DMS53 treated with DMSO at 0.1 percent for 48 hours (cell line): ENCODE measurements around the gene TKT.

ENCODE experiments used
- DNase-seq: peaks from one replicate; lab custom pipeline; 2025; ENCODE audit not compliant: unreplicated experiment; lab: John Stamatoyannopoulos, UW

Gene TKT

DNA sequence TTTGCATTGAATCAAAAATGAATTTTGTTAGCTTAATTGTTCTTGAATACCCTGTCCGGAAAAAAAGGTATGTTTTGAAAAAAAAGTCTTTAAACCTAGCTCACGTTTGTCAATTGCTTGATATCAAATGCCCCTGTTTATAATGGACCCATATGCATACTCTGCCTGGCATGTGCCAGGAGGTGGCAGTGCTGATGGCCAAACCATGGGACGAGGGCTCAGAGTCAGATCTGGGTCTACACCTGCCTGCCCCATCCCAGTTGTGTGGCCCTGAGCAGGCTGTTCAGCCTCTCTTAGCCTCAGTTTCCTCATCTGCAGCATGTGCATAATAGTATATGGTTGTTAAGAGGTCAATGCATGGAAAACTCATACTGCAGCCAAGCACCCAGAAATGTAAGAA, 56.0 kb downstream of the TKT start:
- no peak for DNase-seq

DNA sequence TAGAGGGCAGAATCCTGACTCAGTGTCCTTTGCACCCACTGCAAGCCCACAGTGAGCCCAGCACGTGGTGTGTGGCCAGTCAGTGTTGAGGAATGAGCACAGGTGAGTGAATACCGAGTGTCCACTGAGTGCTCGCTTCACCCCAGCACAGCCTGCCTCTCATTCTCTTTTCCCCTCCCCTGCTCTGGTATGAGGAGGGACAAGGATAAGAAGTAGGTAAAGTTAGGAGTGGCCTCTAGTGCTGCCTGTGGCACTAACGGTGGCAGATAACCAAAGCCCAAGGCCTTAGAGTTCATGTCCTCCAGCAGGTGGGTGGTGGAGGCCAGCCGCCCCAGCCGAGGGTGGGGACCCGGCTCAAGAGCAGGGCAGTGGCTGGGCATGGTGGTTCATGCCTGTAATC, 56.8 kb downstream of the TKT start:
- DNase-seq, result no peak

DNA sequence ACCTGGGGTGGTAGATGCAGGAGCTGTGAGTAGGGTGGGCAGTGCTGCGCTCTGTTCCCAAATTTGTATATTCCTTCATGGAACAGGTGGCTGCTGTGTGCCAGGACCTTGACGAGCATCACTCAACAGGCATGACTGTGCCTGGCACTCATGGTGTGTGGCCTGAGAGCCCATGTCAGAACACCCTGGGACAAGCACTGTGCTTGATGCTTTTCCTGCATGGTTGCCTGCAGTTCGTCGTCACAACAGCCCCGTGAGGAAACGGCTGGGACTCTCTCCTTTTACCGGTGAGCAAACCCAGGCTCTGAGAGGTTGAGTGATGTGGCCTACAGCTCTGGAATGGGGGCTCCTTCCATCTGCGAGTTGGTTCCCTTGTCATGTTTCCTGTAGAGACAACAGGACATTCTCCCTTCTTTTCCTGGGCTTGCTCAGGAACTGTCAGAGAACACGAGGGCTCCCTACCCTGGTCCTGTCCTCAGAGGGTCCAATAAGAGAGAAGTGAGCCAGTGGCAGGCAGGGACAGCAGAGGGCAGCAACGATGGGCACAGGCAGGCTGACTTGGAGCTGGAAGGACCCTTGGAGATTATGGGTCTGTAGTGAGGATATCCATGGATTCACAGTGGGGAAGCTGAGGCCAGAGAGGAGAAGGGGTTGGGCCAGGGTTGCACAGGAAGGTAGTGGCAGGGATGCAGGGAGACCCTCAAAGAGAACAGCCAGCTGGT, 57.4 kb downstream of the TKT start:
- no peak for DNase-seq

DNA sequence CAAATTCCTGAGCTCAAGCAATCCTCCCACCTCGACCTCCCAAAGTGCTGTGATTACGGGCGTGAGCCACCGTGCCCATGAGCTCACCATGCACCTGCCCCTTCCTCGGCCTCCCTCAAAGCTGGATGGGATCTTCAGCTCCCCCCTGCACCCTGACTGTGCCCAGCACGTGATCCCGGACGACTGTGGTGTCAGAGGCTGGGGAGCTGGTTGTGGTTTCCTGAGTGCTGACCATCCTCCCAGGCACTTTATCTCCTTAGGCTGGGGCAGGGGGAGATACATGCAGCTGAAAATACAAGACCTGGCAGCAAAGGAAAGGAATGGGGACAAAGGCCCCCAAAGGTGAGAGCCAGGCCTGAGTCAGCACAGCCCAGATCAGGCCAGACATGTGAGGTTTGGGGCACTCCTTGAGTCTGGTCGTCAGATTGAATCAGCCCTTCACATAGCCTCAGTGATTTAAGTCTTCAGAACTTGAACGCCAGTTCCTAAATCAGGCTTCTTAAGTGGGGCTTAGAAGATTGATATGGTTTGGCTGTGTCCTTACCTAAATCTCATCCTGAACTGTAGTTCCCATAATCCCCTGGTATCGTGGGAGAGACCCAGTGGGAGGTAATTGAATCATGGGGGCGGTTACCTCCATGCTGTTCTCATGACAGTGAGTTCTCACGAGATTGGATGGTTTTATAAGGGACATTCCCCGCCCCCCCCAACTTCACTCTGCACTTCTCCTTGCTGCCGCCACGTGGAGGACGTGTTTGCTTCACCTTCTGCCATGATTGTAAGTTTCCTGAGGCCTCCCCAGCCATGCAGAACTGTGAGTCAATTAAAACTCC, 59.0 kb downstream of the TKT start:
- DNase-seq, result no peak

DNA sequence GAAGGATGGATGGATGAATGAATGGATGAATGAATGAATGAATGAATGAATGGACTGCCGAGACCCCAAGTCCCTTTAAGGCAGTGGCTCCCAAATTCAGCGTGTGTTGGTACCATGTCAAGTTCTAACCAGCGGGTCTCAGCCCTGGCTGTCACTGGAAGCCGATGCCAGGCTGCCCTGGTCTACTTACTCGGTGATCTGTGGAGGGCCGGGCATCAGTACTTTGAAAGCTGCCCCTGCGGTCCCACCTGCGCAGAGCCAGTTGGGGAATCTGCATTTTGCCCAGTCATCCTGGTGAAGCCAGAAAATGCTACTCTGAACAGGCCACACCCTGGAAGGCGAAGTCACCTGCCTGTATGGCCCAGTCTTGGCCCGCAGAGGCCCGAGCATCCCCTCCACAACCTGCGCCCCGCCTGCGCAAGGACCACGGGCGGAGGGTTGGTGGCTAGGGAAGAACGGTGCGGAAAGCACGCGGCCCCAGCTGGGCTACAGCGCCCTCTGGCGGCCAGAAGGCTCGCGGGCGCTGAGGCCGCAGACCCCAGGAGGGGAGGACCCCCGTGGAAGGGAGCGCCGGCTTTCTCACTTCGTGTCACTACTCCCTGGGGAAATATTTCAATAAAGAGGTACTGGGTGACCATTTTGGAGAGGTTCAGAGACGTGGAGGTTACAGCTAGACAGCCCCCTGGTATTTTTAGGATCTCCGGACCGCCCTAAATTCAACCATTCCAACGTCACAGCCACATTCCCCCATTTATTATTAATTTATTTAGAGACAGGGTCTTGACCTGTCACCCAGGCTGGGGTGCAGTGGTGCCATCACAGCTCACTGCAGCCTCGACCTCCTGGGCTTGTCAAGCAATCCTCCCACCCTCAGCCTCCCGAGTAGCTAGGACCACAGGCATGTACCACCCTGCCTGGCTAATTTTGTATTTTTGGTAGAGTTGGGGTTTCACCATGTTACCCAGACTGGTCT, 59.9 kb downstream of the TKT start:
- no peak for DNase-seq

DNA sequence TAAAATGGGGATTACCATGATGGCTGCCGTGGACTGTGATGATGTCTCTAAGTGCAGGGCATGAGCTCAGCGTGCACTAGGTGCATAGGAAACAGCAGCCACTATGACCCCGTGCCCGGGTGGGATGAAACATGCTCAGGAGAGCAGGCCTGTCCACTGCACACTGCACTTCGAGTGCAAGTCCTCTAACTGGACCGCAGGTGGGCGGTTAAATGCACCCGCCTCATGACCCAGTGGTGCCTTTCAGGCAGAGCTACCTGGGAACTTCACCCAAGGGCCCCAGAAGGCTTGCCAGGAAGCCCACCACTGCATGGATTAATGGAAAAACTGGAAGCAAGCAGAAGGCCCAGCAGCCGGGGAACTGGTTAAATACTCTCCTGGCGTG, 60.8 kb downstream of the TKT start:
- no peak for DNase-seq

DNA sequence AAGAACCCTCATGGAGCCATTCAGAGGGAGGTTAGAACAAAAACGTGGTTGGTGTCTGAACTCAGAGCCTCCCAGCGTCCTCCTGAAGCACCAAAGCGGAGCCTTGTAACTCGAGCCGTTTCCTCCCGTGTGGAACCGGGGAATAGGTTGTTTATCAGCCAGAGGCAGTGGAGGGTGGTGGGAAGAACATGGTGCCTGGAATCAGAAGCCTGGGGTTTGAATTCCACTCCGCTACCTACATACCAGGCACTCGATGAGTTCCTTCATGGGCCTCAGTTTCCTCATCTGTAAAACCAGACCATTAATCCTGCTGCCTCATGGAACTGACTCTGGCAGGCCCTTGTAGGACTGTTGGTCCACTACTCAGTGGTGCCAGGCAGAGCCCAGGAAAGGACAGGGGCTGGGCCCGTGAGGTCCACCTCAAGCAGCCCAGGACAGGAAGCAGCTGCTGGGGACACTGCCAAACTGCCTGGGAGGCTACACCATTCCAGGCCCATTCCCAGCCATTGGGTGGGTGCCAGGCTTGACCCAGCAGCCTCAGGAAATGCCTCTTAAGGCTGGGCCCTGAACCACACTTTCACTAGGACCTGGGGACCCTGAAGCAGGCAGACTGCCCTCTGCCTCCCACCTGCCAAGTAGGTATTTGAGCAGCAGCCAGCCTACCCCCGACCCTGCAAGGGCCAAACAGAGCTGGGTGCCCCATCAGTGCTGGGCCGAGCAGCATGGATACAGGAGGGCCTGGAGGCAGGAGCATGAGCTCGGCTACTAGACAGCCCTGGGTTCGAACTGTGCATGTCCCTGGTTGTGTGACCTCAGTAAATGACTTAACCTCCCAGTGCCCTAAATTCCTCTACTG, 61.4 kb downstream of the TKT start:
- DNase-seq, result no peak

DNA sequence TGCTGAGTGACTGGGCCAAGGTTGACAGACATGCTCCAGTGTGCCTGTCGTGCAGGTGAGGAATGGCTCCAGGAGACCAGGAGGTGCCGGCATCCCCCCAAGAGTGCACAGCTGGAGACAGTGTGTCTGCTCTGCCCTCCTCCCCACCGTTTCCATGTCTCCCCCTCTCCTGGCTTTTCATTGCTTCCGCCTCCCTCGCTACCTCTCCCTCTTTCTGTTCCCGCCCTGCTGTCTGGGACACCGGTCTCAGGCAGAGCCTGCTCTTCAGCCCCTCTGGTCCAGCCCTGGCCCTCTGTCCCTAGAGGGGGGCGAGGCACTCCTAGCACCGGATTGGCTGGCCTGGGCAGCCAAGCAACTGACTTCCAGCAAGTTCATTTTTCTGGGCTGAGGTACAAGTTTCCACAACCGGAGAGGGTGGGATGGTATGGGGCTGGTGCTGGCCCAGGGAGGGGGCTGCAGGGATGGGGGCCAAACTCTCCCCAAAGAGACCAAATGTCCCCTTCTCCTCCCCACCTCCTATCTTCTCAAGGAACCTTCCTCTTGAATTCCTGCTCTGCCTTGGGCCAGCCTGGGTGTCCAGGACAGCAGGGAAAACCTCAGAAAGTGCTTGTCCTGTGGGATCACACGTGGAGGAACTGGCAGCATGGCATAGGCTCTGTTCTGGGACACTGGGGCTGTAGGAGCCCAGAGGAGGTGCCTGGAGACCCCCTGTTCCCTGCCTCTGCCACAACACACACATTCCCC, 62.2 kb downstream of the TKT start:
- no peak for DNase-seq

DNA sequence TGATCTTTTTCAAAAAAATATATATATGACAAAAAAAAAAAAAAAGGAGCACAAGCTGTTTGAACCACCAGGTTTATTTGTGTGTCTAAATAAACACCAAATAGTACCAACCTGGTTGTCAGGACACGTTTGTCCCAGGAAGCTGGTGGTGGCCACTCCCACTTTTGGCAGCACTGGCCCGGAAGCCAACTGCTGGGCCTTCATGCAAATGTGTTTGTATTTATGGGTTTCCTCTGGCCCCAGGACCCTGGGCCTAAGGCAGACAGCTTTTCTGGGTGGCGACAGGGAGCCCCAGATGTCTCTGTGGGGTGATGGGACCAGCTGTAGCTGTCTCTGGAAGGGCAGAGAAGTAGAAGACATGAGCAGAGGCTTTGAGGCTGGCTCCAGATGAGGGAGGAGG, 63.2 kb downstream of the TKT start:
- DNase-seq, result no peak

DNA sequence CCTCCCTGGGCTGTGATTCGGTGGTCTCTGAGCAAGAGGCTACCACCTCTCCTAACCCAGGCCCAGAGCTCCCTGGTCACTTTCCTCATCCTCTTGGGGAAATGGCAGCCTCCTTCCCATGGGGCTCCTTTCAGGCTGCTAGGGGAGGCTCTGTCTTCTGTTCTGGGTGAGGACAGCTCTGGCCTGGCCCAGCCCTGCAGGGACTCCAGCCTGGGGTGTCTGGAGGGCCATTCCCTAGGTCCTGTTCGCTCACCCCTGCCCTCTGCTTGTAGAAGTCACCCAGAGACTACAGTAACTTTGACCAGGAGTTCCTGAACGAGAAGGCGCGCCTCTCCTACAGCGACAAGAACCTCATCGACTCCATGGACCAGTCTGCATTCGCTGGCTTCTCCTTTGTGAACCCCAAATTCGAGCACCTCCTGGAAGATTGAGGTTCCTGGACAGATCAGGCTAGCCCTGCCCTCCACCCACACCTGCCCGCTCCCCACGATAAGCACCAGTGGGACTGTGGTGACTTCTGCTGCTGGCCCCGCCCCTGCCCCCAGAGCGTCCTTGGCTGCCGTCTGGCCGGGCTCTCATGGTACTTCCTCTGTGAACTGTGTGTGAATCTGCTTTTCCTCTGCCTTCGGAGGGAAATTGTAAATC, 63.9 kb downstream of the TKT start:
- DNase-seq, result no peak

DNA sequence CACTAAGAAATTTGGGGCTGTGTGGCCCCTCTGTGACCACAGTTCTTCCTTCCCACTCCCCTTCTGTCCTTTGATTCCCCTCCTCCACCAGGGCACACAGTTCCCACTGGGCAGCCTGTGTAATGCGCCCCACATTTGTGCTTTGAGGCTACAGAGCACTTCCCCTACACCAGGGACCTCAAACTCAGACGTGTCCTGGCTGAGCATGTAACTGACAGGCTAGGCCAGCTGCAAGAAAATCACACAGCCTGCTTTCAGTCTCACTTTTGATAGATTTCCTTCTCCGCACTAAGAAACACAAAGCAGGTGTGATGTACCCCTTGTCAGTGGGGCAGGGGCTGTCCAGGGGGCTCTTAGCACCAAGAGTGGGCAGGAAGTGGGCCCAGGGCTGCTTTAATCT, 65.2 kb downstream of the TKT start:
- DNase-seq, result no peak

DNA sequence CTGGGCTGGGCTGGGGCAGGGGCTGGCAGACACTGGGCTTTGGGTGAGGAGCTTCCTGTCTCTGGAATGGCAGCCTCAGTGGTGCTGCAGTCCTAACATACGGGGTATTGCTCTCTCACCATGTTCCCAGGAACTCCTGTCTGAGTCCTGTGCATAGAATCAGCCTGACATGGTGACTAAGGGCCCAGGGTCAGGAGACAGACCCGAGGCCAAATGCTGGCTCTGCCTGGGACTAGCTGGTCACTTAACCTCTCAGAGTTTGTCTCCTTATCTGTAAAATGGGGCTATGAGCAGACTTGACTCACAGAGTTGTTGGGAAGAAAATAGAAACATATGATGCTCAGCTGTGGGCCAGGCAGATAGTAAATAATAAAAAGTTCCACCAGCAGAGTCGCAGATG, 66.5 kb downstream of the TKT start:
- no peak for DNase-seq

DNA sequence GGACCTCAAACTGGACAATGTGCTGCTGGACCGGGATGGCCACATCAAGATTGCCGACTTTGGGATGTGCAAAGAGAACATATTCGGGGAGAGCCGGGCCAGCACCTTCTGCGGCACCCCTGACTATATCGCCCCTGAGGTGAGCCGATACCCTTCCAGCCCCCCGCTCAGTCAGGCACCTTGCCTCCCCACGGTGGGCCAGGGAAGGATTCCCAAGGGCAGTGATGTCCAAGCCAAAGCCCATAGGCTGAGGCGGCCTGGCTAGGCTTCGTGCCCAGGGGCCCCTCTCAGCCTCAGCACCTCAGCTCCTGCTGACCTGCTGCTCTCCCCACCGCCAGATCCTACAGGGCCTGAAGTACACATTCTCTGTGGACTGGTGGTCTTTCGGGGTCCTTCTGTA, 67.1 kb downstream of the TKT start:
- no peak for DNase-seq

DNA sequence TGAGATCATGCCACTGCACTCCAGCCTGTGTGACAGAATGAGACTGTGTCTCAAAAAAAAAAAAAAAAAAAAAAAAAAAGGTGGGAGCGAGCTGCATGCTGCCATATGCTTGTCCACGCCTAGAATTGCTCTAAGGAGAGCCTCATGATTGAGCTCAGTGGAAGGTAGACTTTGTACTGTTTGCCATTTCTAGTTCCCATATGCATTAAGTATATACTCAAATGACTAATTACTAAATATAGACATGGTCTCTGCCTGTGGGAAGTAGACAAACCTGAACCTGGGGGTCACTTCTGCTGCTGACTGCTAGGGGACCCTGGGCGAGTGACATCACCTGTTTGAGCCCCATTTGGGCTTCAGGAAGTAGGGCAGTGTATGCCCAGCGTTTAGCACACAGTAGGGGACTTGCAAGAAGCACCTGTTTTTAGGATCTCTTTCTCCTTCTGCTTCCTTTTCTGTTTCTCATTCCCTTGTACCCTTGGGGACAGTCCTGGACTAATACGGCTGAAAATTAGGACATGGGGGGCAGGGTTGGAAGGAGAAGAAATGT, 67.6 kb downstream of the TKT start:
- no peak for DNase-seq

DNA sequence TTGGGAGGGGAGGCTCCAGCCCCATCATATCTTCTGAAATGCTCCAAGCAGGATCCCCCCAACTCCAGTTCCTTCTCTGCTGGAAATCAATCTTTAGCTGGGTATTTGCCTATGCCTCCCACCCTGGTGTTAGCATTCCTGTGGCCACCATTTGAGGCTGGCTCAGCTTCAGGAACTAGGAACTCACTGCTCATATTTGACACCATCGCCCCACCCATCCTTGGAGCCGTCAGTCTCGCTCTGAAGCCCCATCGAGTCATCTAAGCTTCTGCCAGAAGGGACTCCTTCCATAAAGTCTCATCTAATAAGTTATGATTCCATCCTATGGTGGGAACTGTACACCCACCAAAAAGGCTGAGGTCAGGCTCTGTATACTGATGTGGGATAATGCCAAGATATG, 68.4 kb downstream of the TKT start:
- no peak for DNase-seq

DNA sequence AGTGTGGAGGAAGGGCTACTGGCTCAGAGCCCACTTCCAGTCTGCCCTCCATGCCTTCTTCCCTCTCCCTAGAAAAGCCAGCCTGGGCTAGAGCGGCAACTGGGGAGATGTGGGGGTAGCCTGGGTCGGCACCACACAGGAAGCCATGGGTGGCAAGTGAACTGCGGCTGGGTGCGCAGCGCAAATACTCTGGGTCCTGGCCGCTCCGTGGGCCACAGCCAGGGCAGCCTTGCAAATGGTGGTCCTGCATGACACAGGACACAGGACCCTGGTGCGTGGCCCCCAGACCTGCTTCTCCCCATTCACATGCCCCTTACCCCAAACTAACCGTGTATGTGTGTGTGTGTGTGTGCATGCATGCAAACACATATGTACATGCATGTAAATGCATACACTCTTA, 69.1 kb downstream of the TKT start:
- DNase-seq, result no peak

DNA sequence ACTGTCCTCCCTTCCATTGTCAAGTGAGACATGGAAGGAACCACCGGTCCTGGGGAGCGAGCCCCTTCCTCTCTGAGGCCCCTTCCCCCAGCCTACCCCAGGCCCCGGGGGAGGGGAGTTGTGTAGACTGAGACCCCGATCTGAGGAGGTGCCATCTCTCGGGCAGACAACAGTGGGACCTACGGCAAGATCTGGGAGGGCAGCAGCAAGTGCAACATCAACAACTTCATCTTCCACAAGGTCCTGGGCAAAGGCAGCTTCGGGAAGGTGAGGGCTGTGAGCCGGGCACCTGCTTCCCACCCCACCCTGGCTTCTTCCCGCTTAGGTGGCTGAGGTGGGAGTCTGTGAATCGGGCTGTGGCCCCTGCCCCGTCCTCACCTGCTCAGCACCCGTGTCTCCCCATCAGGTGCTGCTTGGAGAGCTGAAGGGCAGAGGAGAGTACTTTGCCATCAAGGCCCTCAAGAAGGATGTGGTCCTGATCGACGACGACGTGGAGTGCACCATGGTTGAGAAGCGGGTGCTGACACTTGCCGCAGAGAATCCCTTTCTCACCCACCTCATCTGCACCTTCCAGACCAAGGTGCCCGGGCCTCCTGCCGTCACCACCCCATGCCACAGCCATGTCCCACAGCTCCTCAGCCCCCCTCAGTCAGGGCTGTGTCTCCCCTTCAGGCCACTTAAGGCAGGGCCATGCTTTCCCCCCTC, 69.9 kb downstream of the TKT start:
- no peak for DNase-seq

DNA sequence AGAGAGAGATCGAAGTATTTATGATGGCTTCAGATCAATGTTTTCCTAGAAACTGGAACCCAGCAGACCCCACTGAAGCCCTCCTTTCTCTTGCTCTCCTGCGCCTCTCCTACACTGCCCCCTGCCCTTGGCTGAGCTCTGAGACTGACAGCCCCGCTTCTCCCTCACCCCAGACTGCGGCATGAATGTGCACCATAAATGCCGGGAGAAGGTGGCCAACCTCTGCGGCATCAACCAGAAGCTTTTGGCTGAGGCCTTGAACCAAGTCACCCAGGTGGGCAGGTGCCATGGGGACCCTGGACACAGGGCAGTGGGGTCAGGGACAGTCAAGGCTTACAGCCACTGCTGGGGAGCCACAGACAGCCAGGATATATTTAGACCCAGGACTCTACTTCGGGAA, 71.1 kb downstream of the TKT start:
- no peak for DNase-seq

DNA sequence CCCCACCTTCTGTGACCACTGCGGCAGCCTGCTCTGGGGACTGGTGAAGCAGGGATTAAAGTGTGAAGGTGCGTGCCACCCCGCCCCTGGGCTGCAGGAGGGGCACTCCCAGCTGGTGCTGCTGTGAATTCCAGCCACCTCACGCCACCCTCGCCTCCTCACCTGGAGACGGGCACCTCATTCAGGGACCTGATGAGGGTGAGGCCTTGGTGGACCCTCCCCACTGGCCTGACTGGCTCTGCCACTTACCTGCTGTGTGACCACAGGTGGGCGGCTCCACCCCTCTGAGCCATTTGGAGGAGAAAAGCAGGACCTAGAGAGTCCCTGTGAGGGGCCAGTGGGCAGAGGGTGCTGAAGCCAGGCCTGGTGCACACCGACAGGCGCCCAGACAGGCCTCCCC, 72.3 kb downstream of the TKT start:
- no peak for DNase-seq
